SK-N-MC (cell line): ENCODE results near the gene AACS.
"Not testable (repeated sequence)": the region's sequence is repeated elsewhere in the genome, so short reads cannot be mapped to it uniquely, and the experiment has no call there.

Experiments used
- DNase-seq: peaks from one replicate; pipeline ENCODE4 v3.0.0-alpha.2; 2011; ENCODE audit warnings: low read depth, low spot score
- H3K27ac ChIP-seq: fragments of 200-600 bp; sonication (generic); 2 replicates; pipeline ENCODE4 v1.5.1; 2016; ENCODE audit warnings: mixed run types
- H3K36me3 ChIP-seq: fragments of 200-600 bp; sonication (generic); 2 replicates; pipeline ENCODE4 v1.6.1; 2017; ENCODE audit warnings: antibody characterized with exemption, low read length, mixed read lengths; ENCODE audit not compliant: insufficient read depth
- H3K4me3 ChIP-seq: fragments of 200-600 bp; sonication (generic); 2 replicates; pipeline ENCODE4 v1.5.1; 2016
- H3K9ac ChIP-seq: fragments of 200-600 bp; sonication (generic); 2 replicates; pipeline ENCODE4 v1.8.0; 2017; ENCODE audit warnings: mixed run types, mixed read lengths; ENCODE audit not compliant: insufficient read length
- H3K9me3 ChIP-seq: fragments of 200-600 bp; sonication (generic); 2 replicates; pipeline ENCODE4 v1.6.1; 2017; ENCODE audit warnings: low read depth, mild to moderate bottlenecking, antibody characterized with exemption, low read length, moderate library complexity, mixed read lengths
- EZH2 ChIP-seq: fragments of 200-600 bp; sonication (generic); IDR thresholded peaks from one replicate; pipeline ENCODE4 v1.6.1; 2017; ENCODE audit warnings: antibody characterized with exemption
- FOXP2 ChIP-seq: optimal IDR thresholded peaks from 2 replicates; pipeline ENCODE3; 2011; ENCODE audit warnings: mild to moderate bottlenecking, moderate library complexity; ENCODE audit not compliant: insufficient read depth; ENCODE audit errors: extremely low read length, control extremely low read depth
- POLR2AphosphoS5 ChIP-seq: IDR thresholded peaks from 2 replicates; pipeline ENCODE4 v1.6.1; 2012; ENCODE audit warnings: mild to moderate bottlenecking, low read depth, low read length, borderline replicate concordance

AACS gene

GRCh38 chr12:125050868-125051267 lies 14.4 kb upstream of the AACS start:
- no peak overlapping the region for H3K27ac ChIP-seq
- no peak for TF ChIP-seq FOXP2
- no peak for TF ChIP-seq POLR2AphosphoS5
- no peak for TF ChIP-seq EZH2
- no peak for DNase-seq
- no peak overlapping the region for H3K9ac ChIP-seq
- H3K9me3 ChIP-seq: no peaks in the 10 kb centered on the region
- H3K4me3 ChIP-seq: no peak overlapping the region
- H3K36me3 ChIP-seq: no peaks in the 10 kb centered on the region

- no peak for TF ChIP-seq EZH2
- TF ChIP-seq FOXP2: no peak
- no peak for TF ChIP-seq POLR2AphosphoS5
- H3K9me3 ChIP-seq: no peaks in the 10 kb centered on the region
- H3K36me3 ChIP-seq: no peaks in the 10 kb centered on the region
- no peak overlapping the region for H3K9ac ChIP-seq
- no peak for DNase-seq
- no peak overlapping the region for H3K27ac ChIP-seq
- H3K4me3 ChIP-seq: no peak overlapping the region
Measured at GRCh38 chr12:125053821-125054220, 11.4 kb upstream of the AACS start.

GRCh38 chr12:125055591-125055990 lies 9.6 kb upstream of the AACS start:
- H3K4me3 ChIP-seq: no peak overlapping the region
- no peaks in the 10 kb centered on the region for H3K36me3 ChIP-seq
- no peak for DNase-seq
- no peaks in the 10 kb centered on the region for H3K9me3 ChIP-seq
- H3K9ac ChIP-seq: no peak overlapping the region
- TF ChIP-seq EZH2 (no peak), FOXP2 (no peak), POLR2AphosphoS5 (no peak)
- no peak overlapping the region for H3K27ac ChIP-seq

GRCh38 chr12:125056306-125056705 lies 8.9 kb upstream of the AACS start:
- Histone ChIP-seq H3K36me3 (no peaks in the 10 kb centered on the region), H3K4me3 (no peak overlapping the region), H3K9me3 (no peaks in the 10 kb centered on the region), H3K27ac (no peak overlapping the region), H3K9ac (no peak overlapping the region)
- TF ChIP-seq EZH2: no peak
- no peak for TF ChIP-seq FOXP2
- no peak for TF ChIP-seq POLR2AphosphoS5
- no peak for DNase-seq

- no peak overlapping the region for H3K9ac ChIP-seq
- H3K36me3 ChIP-seq: no peaks in the 10 kb centered on the region
- no peak overlapping the region for H3K27ac ChIP-seq
- H3K4me3 ChIP-seq: no peak overlapping the region
- DNase-seq: no peak
- no peak for TF ChIP-seq POLR2AphosphoS5
- TF ChIP-seq FOXP2: no peak
- TF ChIP-seq EZH2: no peak
- H3K9me3 ChIP-seq: no peaks in the 10 kb centered on the region
Measured at GRCh38 chr12:125057708-125058107, 7.5 kb upstream of the AACS start.

GRCh38 chr12:125061229-125061628 lies 4.0 kb upstream of the AACS start:
- no peak overlapping the region for H3K27ac ChIP-seq
- no peak for DNase-seq
- H3K9ac ChIP-seq: no peak overlapping the region
- no peaks in the 10 kb centered on the region for H3K9me3 ChIP-seq
- H3K36me3 ChIP-seq: no peaks in the 10 kb centered on the region
- TF ChIP-seq EZH2 (no peak), FOXP2 (no peak), POLR2AphosphoS5 (no peak)
- no peak overlapping the region for H3K4me3 ChIP-seq

GRCh38 chr12:125063522-125063921 lies 1.7 kb upstream of the AACS start:
- DNase-seq, H3K9me3 ChIP-seq, H3K4me3 ChIP-seq, H3K36me3 ChIP-seq, H3K27ac ChIP-seq, H3K9ac ChIP-seq: not testable (repeated sequence)

GRCh38 chr12:125064492-125064891 lies 743 bp upstream of the AACS start:
- Histone ChIP-seq H3K27ac (no peak overlapping the region), H3K9ac (no peak overlapping the region), H3K36me3 (no peaks in the 10 kb centered on the region), H3K4me3 (peak overlapping the region; percentile 93), H3K9me3 (no peaks in the 10 kb centered on the region)
- TF ChIP-seq EZH2 (no peak), FOXP2 (no peak), POLR2AphosphoS5 (no peak)
- no peak for DNase-seq

GRCh38 chr12:125065919-125066570 lies 810 bp downstream of the AACS start:
- Histone ChIP-seq H3K9ac (peak overlapping the region; percentile 76), H3K9me3 (no peaks in the 10 kb centered on the region), H3K36me3 (no peaks in the 10 kb centered on the region), H3K27ac (no peak overlapping the region), H3K4me3 (peak overlapping the region; percentile 93)
- TF ChIP-seq FOXP2 (no peak), EZH2 (no peak), POLR2AphosphoS5 (no peak)
- no peak for DNase-seq
